K562 (cell line): ENCODE results near the gene IMP4. TPM values are rescaled to one million over a fixed set of nuclear protein-coding genes. Genes with fewer than 3 reads are reported as not detected.

Experiments
- ATF4 ChIP-seq: fragments of 450-650 bp; formaldehyde crosslinking; IDR thresholded peaks from 2 replicates; pipeline ENCODE4 v1.4.0; 2022; ENCODE audit warnings: mild to moderate bottlenecking, moderate library complexity
- ESRRA ChIP-seq: fragments of 450-650 bp; IDR thresholded peaks from 2 replicates; pipeline ENCODE4 v1.6.1; 2014; ENCODE audit warnings: low read depth, mild to moderate bottlenecking, moderate library complexity, borderline replicate concordance
- ETV1 ChIP-seq: fragments of 450-650 bp; conservative IDR thresholded peaks from 2 replicates; pipeline ENCODE4 v1.6.1; 2016; ENCODE audit warnings: missing genetic modification characterization, control low read depth, low read depth, missing compliant biosample characterization
- MAFF ChIP-seq: IDR thresholded peaks from 2 replicates; pipeline ENCODE4 v1.6.1; 2012; ENCODE audit warnings: low read length, improper control_type of control experiment
- MTA1 ChIP-seq: fragments of 450-650 bp; IDR thresholded peaks from 2 replicates; pipeline ENCODE4 v1.6.1; 2017; ENCODE audit warnings: borderline replicate concordance
- NFRKB ChIP-seq: fragments of 450-650 bp; IDR thresholded peaks from 2 replicates; pipeline ENCODE4 v1.6.1; 2016; ENCODE audit warnings: low read depth
- POLR2A ChIP-seq: fragments of 450-650 bp; conservative IDR thresholded peaks from 2 replicates; pipeline ENCODE4 v1.6.1; 2016
- ZNF644 ChIP-seq: fragments of 200-800 bp; sonication (Bioruptor generic); IDR thresholded peaks from 2 replicates; pipeline ENCODE4 v1.6.1; 2016; ENCODE audit warnings: low read depth, missing genetic modification characterization, missing compliant biosample characterization
- ZNF830 ChIP-seq: fragments of 250-450 bp; sonication (Bioruptor Pico); IDR thresholded peaks from 2 replicates; pipeline ENCODE4 v1.5.0; 2021; ENCODE audit warnings: mild to moderate bottlenecking
- polyA plus RNA-seq, 8 experiments: library from polyadenylated mRNA; depleted of rRNA in 4 of 8; stranded (reverse) in 5 of 8; unstranded in 3 of 8; fragments of >200 nt; fragmentation: Nextera tagmentation in 2 of 8; fragmentation: Illumina TruSeq in 1 of 8; extraction: Ambion mirVana in 2 of 8; extraction: Trizol in 1 of 8; gene quantifications; 2 replicates each; pipeline versions ENCODE4 v1.2.1 to v1.2.3, GENCODE V29; 2011 to 2014; ENCODE audit warnings: inconsistent platforms in 1 of 8, missing spikeins in 1 of 8
- total RNA-seq, 7 experiments: library from RNA; depleted of rRNA in 6 of 7; stranded (reverse); fragments of >200 nt in 6 of 7; fragmentation: Illumina TruSeq in 2 of 7; extraction: Trizol in 2 of 7; gene quantifications; 2 replicates each; pipeline versions ENCODE4 v1.2.1 to v1.2.3, GENCODE V29; 2011 to 2021; ENCODE audit warnings: low replicate concordance in 1 of 7
- TF ChIP-seq, protein P1 (sequence below): IDR thresholded peaks from 2 replicates; pipeline ENCODE4 v1.6.1; 2014; ENCODE audit warnings: antibody characterized with exemption
- TF ChIP-seq, protein P2 (sequence below): fragments of 450-650 bp; IDR thresholded peaks from 2 replicates; pipeline ENCODE4 v1.6.1; 2016; ENCODE audit warnings: low read depth
- TF ChIP-seq, protein P3 (sequence below): IDR thresholded peaks from 3 replicates; pipeline ENCODE4 v1.6.1; 2011; ENCODE audit warnings: borderline replicate concordance, mild to moderate bottlenecking, moderate library complexity; ENCODE audit not compliant: insufficient read length; ENCODE audit errors: extremely low read depth

The IMP4 gene
- total and polyA plus RNA-seq, 9 of the 15 experiments (the other 6 are each of a cell fraction or from before 2014, with no cell fraction given): 35.4 to 209 (median 100.0) TPM

- TF ChIP-seq MTA1 (peak; percentile 66; the same call in 1 of the 2 replicates), MAFF (no peak), ETV1 (tag) (no peak), POLR2A (peak; percentile 93), NFRKB (0 out of 2 replicates have a peak, but pooled peaks have one; percentile 22), ZNF644 (0 out of 2 replicates have a peak, but pooled peaks have one; percentile 14), ATF4 (CRISPR knock-in tag) (no peak), ZNF830 (CRISPR knock-in tag) (no peak), ESRRA (peak; percentile 58; the same call in 1 of the 2 replicates)
- TF ChIP-seq, protein P1, sequence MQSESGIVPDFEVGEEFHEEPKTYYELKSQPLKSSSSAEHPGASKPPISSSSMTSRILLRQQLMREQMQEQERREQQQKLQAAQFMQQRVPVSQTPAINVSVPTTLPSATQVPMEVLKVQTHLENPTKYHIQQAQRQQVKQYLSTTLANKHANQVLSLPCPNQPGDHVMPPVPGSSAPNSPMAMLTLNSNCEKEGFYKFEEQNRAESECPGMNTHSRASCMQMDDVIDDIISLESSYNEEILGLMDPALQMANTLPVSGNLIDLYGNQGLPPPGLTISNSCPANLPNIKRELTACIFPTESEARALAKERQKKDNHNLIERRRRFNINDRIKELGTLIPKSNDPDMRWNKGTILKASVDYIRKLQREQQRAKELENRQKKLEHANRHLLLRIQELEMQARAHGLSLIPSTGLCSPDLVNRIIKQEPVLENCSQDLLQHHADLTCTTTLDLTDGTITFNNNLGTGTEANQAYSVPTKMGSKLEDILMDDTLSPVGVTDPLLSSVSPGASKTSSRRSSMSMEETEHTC: no peak
- TF ChIP-seq, protein P2, sequence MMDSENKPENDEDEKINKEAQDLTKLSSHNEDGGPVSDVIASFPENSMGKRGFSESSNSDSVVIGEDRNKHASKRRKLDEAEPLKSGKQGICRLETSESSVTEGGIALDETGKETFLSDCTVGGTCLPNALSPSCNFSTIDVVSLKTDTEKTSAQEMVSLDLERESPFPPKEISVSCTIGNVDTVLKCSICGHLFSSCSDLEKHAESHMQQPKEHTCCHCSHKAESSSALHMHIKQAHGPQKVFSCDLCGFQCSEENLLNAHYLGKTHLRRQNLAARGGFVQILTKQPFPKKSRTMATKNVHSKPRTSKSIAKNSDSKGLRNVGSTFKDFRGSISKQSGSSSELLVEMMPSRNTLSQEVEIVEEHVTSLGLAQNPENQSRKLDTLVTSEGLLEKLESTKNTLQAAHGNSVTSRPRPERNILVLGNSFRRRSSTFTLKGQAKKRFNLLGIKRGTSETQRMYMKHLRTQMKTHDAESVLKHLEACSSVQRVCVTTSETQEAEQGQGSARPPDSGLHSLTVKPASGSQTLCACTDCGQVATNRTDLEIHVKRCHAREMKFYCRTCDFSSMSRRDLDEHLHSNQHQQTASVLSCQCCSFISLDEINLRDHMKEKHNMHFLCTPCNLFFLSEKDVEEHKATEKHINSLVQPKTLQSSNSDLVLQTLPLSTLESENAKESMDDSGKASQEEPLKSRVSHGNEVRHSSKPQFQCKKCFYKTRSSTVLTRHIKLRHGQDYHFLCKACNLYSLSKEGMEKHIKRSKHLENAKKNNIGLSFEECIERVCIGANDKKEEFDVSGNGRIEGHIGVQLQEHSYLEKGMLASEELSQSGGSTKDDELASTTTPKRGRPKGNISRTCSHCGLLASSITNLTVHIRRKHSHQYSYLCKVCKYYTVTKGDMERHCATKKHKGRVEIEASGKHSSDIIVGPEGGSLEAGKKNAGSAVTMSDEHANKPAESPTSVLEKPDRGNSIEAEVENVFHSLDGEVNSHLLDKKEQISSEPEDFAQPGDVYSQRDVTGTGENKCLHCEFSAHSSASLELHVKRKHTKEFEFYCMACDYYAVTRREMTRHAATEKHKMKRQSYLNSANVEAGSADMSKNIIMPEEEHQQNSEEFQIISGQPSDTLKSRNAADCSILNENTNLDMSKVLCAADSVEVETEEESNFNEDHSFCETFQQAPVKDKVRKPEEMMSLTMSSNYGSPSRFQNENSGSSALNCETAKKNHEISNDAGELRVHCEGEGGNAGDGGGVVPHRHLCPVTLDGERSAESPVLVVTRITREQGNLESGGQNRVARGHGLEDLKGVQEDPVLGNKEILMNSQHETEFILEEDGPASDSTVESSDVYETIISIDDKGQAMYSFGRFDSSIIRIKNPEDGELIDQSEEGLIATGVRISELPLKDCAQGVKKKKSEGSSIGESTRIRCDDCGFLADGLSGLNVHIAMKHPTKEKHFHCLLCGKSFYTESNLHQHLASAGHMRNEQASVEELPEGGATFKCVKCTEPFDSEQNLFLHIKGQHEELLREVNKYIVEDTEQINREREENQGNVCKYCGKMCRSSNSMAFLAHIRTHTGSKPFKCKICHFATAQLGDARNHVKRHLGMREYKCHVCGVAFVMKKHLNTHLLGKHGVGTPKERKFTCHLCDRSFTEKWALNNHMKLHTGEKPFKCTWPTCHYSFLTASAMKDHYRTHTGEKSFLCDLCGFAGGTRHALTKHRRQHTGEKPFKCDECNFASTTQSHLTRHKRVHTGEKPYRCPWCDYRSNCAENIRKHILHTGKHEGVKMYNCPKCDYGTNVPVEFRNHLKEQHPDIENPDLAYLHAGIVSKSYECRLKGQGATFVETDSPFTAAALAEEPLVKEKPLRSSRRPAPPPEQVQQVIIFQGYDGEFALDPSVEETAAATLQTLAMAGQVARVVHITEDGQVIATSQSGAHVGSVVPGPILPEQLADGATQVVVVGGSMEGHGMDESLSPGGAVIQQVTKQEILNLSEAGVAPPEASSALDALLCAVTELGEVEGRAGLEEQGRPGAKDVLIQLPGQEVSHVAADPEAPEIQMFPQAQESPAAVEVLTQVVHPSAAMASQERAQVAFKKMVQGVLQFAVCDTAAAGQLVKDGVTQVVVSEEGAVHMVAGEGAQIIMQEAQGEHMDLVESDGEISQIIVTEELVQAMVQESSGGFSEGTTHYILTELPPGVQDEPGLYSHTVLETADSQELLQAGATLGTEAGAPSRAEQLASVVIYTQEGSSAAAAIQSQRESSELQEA: peak; percentile 81
- TF ChIP-seq, protein P3, sequence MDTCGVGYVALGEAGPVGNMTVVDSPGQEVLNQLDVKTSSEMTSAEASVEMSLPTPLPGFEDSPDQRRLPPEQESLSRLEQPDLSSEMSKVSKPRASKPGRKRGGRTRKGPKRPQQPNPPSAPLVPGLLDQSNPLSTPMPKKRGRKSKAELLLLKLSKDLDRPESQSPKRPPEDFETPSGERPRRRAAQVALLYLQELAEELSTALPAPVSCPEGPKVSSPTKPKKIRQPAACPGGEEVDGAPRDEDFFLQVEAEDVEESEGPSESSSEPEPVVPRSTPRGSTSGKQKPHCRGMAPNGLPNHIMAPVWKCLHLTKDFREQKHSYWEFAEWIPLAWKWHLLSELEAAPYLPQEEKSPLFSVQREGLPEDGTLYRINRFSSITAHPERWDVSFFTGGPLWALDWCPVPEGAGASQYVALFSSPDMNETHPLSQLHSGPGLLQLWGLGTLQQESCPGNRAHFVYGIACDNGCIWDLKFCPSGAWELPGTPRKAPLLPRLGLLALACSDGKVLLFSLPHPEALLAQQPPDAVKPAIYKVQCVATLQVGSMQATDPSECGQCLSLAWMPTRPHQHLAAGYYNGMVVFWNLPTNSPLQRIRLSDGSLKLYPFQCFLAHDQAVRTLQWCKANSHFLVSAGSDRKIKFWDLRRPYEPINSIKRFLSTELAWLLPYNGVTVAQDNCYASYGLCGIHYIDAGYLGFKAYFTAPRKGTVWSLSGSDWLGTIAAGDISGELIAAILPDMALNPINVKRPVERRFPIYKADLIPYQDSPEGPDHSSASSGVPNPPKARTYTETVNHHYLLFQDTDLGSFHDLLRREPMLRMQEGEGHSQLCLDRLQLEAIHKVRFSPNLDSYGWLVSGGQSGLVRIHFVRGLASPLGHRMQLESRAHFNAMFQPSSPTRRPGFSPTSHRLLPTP: peak; percentile 83
Observed at GRCh38 chr2:130336877-130337734, 5.6 kb upstream of the IMP4 start (continued).
